Tibial nerve (tissue), 4 donors: ENCODE results near the gene DPPA5. TPM values are rescaled to one million over a fixed set of nuclear protein-coding genes. Genes with fewer than 3 reads are reported as not detected.
"Not testable (repeated sequence)": the region's sequence is repeated elsewhere in the genome, so short reads cannot be mapped to it uniquely, and the experiment has no call there.

ENCODE experiments used
- DNase-seq, 2 donors: peaks; one replicate each; pipeline ENCODE4 v3.0.0-alpha.2; 2019; ENCODE audit warnings: low spot score in 2 of 2
- H3K27ac ChIP-seq, 4 donors: fragments of 200-600 bp; sonication (generic) in 3 of 4; one replicate each; pipeline ENCODE4 v1.5.1; 2017 to 2019; ENCODE audit warnings: mild to moderate bottlenecking in 1 of 4
- H3K27me3 ChIP-seq, 2 donors: fragments of 200-600 bp; sonication (generic) in 1 of 2; one replicate each; pipeline versions ENCODE4 v1.5.1 to v1.6.0; 2017 to 2019
- H3K36me3 ChIP-seq, 3 donors: fragments of 200-600 bp; sonication (generic); one replicate each; pipeline ENCODE4 v1.5.1; 2018 to 2019
- H3K4me1 ChIP-seq, 4 donors: fragments of 200-600 bp; sonication (generic) in 3 of 4; one replicate each; pipeline ENCODE4 v1.5.1; 2017 to 2019
- H3K4me3 ChIP-seq, 4 donors: fragments of 200-600 bp; sonication (generic) in 3 of 4; one replicate each; pipeline ENCODE4 v1.5.1; 2017 to 2019; ENCODE audit warnings: mild to moderate bottlenecking in 1 of 4, moderate library complexity in 1 of 4
- H3K9me3 ChIP-seq, 4 donors: fragments of 200-600 bp; sonication (generic) in 3 of 4; one replicate each; pipeline ENCODE4 v1.5.1; 2017 to 2019
- EP300 ChIP-seq, 2 donors: sonication (generic); formaldehyde crosslinking; IDR thresholded peaks; one replicate each; pipeline ENCODE4 v1.6.1; 2017; ENCODE audit warnings: antibody characterized with exemption in 2 of 2, mild to moderate bottlenecking in 1 of 2
- POLR2A ChIP-seq, 2 donors: fragments of 450-650 bp; IDR thresholded peaks; one replicate each; pipeline ENCODE4 v1.6.1; 2017; ENCODE audit warnings: antibody characterized with exemption in 2 of 2, mild to moderate bottlenecking in 2 of 2, moderate library complexity in 2 of 2
- WGBS, 2 donors: methylation state at CpG; one replicate each; pipeline ENCODE4 v1.1.5; 2018; 5-methylcytosine and 5-hydroxymethylcytosine counted together
- total RNA-seq, 4 donors: library from RNA; depleted of rRNA; stranded (reverse); fragments of >200 nt; gene quantifications; one replicate each; pipeline ENCODE4 v1.1.0, GENCODE V29; 2016
- TF ChIP-seq, protein P1 (sequence below), 5 experiments: fragments of 200-600 bp in 3 of 5; fragments of 450-650 bp in 2 of 5; sonication (generic) in 3 of 5; IDR thresholded peaks; one replicate each; pipeline ENCODE4 v1.5.1; 2016 to 2019; ENCODE audit warnings: antibody characterized with exemption in 5 of 5, mild to moderate bottlenecking in 3 of 5, moderate library complexity in 2 of 5

Gene DPPA5, protein sequence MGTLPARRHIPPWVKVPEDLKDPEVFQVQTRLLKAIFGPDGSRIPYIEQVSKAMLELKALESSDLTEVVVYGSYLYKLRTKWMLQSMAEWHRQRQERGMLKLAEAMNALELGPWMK
- not detected for total RNA-seq

DNA sequence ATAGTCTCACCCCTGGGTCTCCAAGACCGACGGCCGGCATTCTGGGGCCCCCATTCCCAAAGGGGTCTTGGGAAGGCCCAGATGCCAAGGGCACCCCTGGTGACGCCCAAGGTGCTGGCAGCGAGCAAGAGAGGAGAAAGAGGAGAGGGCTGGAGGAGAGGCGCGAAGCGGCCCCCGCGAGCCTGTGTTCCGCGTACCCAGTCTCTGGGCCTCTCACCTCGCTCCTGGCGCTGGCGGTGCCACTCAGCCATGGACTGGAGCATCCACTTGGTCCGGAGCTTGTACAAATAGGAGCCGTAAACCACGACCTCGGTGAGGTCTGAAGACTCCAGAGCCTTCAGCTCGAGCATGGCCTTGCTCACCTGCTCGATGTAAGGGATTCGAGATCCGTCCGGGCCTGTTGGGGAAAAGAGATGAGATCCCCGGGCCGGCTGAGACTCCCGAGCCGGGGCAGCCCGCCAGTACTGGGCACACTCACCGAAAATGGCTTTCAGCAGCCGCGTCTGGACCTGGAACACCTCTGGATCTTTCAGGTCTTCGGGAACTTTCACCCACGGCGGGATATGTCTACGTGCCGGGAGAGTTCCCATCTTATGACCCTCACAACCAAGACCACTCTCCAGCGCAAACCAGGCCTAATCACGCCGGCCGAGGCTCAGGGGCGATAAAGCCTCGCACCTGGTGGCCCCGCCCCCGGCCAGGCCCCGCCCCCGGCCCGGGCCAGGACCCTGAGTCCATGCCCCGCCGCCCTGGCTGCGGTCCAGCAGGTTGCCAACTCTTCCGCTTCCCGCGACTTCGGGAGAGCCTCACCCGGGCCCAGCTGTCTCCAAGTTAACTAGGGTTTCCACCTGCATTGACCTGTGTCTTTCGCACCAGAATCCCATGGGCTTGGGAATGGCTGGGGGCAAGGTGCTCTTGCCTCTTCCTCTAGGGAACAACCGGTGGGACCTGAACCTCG is at the start of gene DPPA5:
Gene DPPA5, minus strand, starts transcription at position 641 of the 958 bp plus-strand sequence. Its CDS starts 51 bp downstream, at position 590.
- no peak for TF ChIP-seq POLR2A (IDR thresholded peaks at IDR 0.05)
- TF ChIP-seq, protein P1, sequence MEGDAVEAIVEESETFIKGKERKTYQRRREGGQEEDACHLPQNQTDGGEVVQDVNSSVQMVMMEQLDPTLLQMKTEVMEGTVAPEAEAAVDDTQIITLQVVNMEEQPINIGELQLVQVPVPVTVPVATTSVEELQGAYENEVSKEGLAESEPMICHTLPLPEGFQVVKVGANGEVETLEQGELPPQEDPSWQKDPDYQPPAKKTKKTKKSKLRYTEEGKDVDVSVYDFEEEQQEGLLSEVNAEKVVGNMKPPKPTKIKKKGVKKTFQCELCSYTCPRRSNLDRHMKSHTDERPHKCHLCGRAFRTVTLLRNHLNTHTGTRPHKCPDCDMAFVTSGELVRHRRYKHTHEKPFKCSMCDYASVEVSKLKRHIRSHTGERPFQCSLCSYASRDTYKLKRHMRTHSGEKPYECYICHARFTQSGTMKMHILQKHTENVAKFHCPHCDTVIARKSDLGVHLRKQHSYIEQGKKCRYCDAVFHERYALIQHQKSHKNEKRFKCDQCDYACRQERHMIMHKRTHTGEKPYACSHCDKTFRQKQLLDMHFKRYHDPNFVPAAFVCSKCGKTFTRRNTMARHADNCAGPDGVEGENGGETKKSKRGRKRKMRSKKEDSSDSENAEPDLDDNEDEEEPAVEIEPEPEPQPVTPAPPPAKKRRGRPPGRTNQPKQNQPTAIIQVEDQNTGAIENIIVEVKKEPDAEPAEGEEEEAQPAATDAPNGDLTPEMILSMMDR (IDR thresholded peaks at IDR 0.05) = no peak
- TF ChIP-seq EP300 (IDR thresholded peaks at IDR 0.05) = no peak
- Histone ChIP-seq H3K27ac (no peak within 1 kb of the TSS), H3K36me3 (no peaks in the 10 kb centered on the region), H3K9me3 (peaks cover 0 to 3% (median 0%) of the 10 kb centered on the region in 4 donors), H3K27me3 (peaks cover 0 to 12% of the 10 kb centered on the region in 2 donors), H3K4me1 (no peaks in the 10 kb centered on the region), H3K4me3 (no peak within 1 kb of the TSS)
- no peak for DNase-seq
- 91 to 95% methylated on average over 53 to 54 of the region's 59 CpGs for WGBS, 2 donors

DNA sequence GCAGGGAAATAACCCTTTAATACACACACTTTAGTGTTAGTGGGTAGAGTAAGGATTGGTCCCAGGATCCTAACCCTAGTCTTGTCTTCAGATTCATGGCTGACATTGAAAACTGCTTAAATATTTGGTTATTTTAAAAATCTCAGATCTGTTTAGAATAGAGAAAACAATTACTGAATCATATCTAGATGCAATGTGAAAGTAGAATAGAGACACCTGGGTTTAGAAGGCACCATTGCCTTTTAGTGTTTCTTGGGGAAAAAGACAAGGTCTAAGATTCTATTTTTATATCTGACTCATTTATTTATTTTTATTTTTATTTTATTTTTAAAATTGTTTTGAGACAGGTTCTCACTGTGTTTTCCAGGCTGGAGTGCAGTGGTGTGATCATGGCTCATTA is 46.6 kb upstream of the DPPA5 start:
- no peak for DNase-seq
- no peaks in the 10 kb centered on the region for H3K27me3 ChIP-seq
- H3K36me3 ChIP-seq = no peaks in the 10 kb centered on the region
- H3K4me1 ChIP-seq = no peaks in the 10 kb centered on the region
- H3K27ac ChIP-seq = no peak overlapping the region
- H3K4me3 ChIP-seq = no peak overlapping the region
- TF ChIP-seq, protein P1 (IDR thresholded peaks at IDR 0.05) = no peak
- no peak for TF ChIP-seq POLR2A (IDR thresholded peaks at IDR 0.05)
- TF ChIP-seq EP300 (IDR thresholded peaks at IDR 0.05) = no peak
- no peaks in the 10 kb centered on the region for H3K9me3 ChIP-seq

DNA sequence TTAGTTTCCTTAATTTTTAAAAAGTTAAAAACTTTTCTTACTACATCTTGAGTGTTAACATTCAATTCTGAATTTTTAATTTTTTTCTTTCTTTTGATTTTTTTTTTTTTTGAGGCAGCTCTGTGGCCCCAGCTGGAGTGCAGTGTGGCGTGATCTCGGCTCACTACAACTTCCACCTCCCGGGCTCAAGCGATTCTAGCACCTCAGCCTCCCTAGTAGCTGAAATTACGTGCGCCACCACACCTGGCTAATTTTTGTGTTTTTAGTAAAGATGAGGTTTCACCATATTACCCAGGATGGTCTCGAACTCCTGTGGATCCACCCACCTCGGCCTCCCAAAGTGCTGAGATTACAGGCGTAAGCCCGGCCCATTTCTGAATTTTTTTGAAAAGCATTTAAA is 41.8 kb upstream of the DPPA5 start:
- WGBS, 2 donors = 94 to 98% methylated on average over 10 of the region's 10 CpGs
- TF ChIP-seq POLR2A (IDR thresholded peaks at IDR 0.05) = no peak
- TF ChIP-seq, protein P1 (IDR thresholded peaks at IDR 0.05) = no peak
- TF ChIP-seq EP300 (IDR thresholded peaks at IDR 0.05) = no peak
- Histone ChIP-seq H3K36me3 (no peaks in the 10 kb centered on the region), H3K9me3 (no peaks in the 10 kb centered on the region), H3K27me3 (no peaks in the 10 kb centered on the region), H3K27ac (no peak overlapping the region), H3K4me1 (no peaks in the 10 kb centered on the region), H3K4me3 (no peak overlapping the region)
- DNase-seq = no peak

DNA sequence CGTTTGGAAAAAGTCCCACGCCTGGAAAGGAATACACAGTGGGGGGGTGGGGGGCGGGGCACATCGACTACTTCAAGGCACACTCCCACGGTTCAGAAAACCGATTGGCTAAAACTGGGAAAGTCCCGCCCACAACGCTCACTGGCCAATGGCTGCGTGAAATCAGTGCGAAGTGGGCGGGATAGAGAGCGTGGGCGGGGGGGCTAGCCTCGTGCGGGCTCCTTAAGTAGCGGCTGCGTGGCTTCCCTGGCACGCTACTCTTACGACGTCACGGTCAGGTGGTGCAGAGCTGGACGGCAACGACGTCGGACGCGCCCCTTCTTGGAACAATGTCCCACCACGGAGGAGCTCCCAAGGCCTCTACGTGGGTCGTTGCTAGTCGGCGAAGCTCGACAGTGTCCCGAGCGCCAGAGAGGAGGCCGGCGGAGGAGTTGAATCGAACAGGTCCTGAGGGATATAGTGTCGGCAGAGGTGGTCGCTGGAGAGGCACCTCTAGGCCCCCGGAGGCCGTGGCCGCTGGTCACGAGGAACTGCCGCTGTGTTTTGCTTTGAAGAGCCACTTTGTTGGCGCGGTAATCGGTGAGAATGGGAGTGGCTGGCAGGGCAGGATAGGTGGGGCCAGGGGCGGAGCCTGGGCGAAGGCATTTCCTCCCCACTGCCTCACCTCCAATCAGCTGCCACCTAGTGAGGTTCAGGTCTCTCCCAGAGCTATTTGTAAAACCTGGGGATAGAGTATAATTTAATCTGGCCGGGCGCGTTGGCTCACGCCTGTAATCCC is 40.7 kb upstream of the DPPA5 start, which contains the start of gene DDX43:
Gene DDX43, plus strand, starts transcription at position 252 of the 778 bp plus-strand sequence. Its CDS starts 78 bp downstream, at position 330.
- Histone ChIP-seq H3K27ac (peak within 1 kb of the TSS in 2 of 4 donors; percentile 34 to 69), H3K27me3 (no peaks in the 10 kb centered on the region), H3K4me1 (no peaks in the 10 kb centered on the region), H3K4me3 (peak within 1 kb of the TSS in 2 of 4 donors; percentile 4 to 42), H3K9me3 (no peaks in the 10 kb centered on the region), H3K36me3 (no peaks in the 10 kb centered on the region)
- TF ChIP-seq POLR2A (IDR thresholded peaks at IDR 0.05) (no peak), EP300 (IDR thresholded peaks at IDR 0.05) (peak in 1 of 2 donors; percentile 30)
- 79 to 87% methylated on average over 54 of the region's 54 CpGs for WGBS, 2 donors
- DNase-seq = peak; percentile 25 to 64

DNA sequence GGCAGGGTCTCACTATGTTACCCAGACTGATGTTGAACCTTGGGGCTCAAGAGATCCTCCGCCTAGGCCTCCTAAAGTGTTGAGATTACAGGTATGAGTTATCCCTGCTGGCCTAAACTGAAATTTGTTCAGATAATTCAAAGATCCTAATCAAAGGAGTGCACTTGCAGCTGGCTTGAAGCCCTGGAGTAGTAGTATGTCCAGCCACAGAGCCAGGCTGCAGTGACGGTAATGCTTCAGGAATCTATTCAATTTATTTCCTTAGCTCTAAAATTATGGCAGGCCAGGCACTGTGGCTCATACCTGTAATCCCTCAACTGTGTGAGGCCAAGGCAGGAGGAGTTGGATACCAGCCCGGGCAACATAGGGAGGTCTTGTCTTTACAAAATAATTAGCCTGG is 39.2 kb upstream of the DPPA5 start:
- WGBS, 2 donors = 93 to 94% methylated on average over 3 of the region's 3 CpGs
- DNase-seq = no peak
- Histone ChIP-seq H3K4me3 (no peak overlapping the region), H3K27me3 (no peaks in the 10 kb centered on the region), H3K4me1 (peaks cover 0 to 7% (median 0%) of the 10 kb centered on the region in 4 donors), H3K27ac (no peak overlapping the region), H3K36me3 (no peaks in the 10 kb centered on the region), H3K9me3 (no peaks in the 10 kb centered on the region)
- TF ChIP-seq EP300 (IDR thresholded peaks at IDR 0.05) = no peak
- TF ChIP-seq, protein P1 (IDR thresholded peaks at IDR 0.05) = no peak
- no peak for TF ChIP-seq POLR2A (IDR thresholded peaks at IDR 0.05)

DNA sequence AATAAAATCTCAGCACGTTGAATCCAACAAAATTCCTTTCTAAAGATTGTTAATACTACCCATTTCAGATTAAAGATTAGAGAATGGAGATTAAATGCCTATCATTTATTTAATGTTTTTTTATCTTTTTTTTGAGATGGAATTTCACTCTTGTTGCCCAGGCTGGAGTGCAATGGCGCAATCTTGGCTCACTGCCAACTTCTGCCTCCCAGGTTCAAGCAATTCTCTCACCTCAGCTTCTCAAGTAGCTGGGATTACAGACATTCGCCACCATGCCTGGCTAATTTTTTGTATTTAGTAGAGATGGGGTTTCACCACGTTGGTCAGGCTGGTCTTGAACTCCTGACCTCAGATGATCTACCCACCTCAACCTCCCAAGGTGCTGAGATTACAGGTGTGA is 38.1 kb upstream of the DPPA5 start:
- not testable (repeated sequence) for H3K36me3 ChIP-seq
- 76 to 82% methylated on average over 4 of the region's 4 CpGs for WGBS, 2 donors

More for the DNA sequence above, 38.1 kb upstream of the DPPA5 start:
- not testable (repeated sequence) for DNase-seq, H3K27me3 ChIP-seq, H3K9me3 ChIP-seq, H3K27ac ChIP-seq, H3K4me3 ChIP-seq, H3K4me1 ChIP-seq
